Measurements from ENCODE around the gene FDXACB1. TPM values are rescaled to one million over a fixed set of nuclear protein-coding genes. Genes with fewer than 3 reads are reported as not detected.

The FDXACB1 gene
- total and polyA plus RNA-seq, 9 of the 15 experiments (the other 6 are each of a cell fraction or from before 2014, with no cell fraction given): 3.2 to 7.5 (median 5.3) TPM

DNA sequence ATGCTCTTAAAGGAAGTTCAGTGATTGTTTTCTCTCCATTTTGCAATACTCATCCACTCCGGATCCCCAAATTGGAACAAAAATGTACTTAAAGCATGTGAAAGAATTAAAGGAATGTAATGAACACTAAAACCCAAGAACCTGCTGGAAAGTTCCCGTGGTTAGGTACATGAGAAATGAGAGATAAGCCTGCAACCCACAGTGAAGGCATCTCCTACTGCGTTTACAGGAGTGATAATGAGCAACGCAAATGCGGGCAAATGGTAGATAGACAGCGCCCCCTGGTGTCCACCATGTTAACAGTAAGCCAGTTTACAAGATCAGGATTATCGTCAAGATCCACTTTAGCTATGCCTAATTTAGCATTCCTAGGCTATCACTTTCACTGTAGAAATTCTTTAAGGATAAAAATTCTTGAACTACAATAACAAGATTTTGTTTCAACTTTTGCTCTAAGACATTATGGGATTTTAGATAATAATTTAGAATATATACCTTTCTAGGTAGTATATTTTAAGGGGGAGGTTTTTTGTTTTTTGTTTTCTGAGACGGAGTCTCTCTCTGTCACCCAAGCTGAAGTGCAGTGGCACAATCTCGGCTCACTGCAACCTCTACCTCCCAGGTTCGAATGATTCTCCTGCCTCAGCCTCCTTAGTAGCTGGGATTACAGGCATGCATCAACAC, 37.5 kb downstream of the FDXACB1 start (continued):
- TF ChIP-seq, protein P1, sequence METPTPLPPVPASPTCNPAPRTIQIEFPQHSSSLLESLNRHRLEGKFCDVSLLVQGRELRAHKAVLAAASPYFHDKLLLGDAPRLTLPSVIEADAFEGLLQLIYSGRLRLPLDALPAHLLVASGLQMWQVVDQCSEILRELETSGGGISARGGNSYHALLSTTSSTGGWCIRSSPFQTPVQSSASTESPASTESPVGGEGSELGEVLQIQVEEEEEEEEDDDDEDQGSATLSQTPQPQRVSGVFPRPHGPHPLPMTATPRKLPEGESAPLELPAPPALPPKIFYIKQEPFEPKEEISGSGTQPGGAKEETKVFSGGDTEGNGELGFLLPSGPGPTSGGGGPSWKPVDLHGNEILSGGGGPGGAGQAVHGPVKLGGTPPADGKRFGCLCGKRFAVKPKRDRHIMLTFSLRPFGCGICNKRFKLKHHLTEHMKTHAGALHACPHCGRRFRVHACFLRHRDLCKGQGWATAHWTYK (CRISPR knock-in tag; IDR thresholded peaks at IDR 0.05): no peak
- TF ChIP-seq ATF6 (CRISPR knock-in tag; IDR thresholded peaks at IDR 0.05) (no peak), MCM2 (IDR thresholded peaks at IDR 0.05; ENCODE audit: low read depth) (no peak), LARP7 (IDR thresholded peaks at IDR 0.05) (no peak), ZBTB33 (CRISPR knock-in tag; IDR thresholded peaks at IDR 0.05) (no peak), MTF1 (CRISPR knock-in tag; IDR thresholded peaks at IDR 0.05; ENCODE audit: borderline replicate concordance) (no peak), DACH1 (IDR thresholded peaks at IDR 0.05; ENCODE audit: partially characterized antibody) (no peak), EGR1 (conservative IDR thresholded peaks at IDR 0.05) (no peak), NR4A1 (CRISPR knock-in tag; IDR thresholded peaks at IDR 0.05) (no peak), NR4A1 (tag; IDR thresholded peaks at IDR 0.05) (no peak), HNRNPLL (IDR thresholded peaks at IDR 0.05; ENCODE audit: low read depth, low read length, poor library complexity, severe bottlenecking) (no peak), SRSF1 (IDR thresholded peaks at IDR 0.05; ENCODE audit: low read depth, low read length) (no peak), DIDO1 (tag; IDR thresholded peaks at IDR 0.05; ENCODE audit: low read depth) (no peak)

Measured in K562 (cell line).